ENCODE measurements around the gene OPRL1.

- TF ChIP-seq CTCF (conservative IDR thresholded peaks at IDR 0.05 in 1 of 2, IDR thresholded peaks at IDR 0.05 in 1 of 2; ENCODE audit: low read depth in 1 of 2, low read length in 2 of 2) (no peak), EZH2 (IDR thresholded peaks at IDR 0.05; ENCODE audit: low read length, missing control alignments) (no peak)
Observed at GRCh38 chr20:64136004-64136710, 56.3 kb downstream of the OPRL1 start.
